PC-3 (cell line): ENCODE measurements around the gene PRKD2.

Experiments used
- EZH2 ChIP-seq: fragments of 300-600 bp; sonication (generic); IDR thresholded peaks from one replicate; pipeline ENCODE4 v1.6.1; 2017; ENCODE audit warnings: antibody characterized with exemption, mild to moderate bottlenecking, low read length; ENCODE audit not compliant: unreplicated experiment
- TF ChIP-seq, protein P1 (sequence below): fragments of 300-600 bp; sonication (generic); conservative IDR thresholded peaks from 2 replicates; pipeline ENCODE4 v1.5.1; 2017; ENCODE audit warnings: antibody characterized with exemption, low read depth, mild to moderate bottlenecking, low read length

DNA sequence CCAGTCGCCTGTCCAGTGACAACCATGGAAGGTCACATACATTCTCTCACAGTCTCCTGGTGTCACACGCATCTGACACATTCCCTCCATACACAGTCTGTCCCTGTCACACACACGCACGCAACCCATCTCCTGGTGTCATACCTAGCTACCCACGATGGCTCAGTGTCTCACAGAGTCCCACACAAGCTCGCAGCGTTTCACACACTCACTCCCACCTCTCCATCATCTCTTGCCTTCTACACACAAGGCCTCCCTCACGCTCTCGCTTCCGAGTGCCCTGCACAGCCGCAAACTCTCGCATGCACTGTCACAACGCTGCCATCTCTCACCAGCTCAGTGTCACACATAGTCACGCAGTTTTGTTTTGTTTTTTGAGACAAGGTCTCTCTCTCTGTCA is 79.7 kb downstream of the PRKD2 start:
- TF ChIP-seq, protein P1, sequence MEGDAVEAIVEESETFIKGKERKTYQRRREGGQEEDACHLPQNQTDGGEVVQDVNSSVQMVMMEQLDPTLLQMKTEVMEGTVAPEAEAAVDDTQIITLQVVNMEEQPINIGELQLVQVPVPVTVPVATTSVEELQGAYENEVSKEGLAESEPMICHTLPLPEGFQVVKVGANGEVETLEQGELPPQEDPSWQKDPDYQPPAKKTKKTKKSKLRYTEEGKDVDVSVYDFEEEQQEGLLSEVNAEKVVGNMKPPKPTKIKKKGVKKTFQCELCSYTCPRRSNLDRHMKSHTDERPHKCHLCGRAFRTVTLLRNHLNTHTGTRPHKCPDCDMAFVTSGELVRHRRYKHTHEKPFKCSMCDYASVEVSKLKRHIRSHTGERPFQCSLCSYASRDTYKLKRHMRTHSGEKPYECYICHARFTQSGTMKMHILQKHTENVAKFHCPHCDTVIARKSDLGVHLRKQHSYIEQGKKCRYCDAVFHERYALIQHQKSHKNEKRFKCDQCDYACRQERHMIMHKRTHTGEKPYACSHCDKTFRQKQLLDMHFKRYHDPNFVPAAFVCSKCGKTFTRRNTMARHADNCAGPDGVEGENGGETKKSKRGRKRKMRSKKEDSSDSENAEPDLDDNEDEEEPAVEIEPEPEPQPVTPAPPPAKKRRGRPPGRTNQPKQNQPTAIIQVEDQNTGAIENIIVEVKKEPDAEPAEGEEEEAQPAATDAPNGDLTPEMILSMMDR = no peak
- no peak for TF ChIP-seq EZH2
